DND-41 (cell line): ENCODE measurements around the gene LYSMD3.
A peak's percentile ranks its signal among the peaks of the same experiment; 100 is the strongest.

Source experiments
- ATAC-seq: fragments of 200-7000 bp; cut with Tn5 transposase; 3 replicates; pipeline ENCODE4 v1.9.1; 2021; ENCODE audit warnings: low read depth; ENCODE audit not compliant: insufficient read depth
- DNase-seq: peaks from one replicate; pipeline ENCODE4 v3.0.0-alpha.2; 2020
- H2AFZ ChIP-seq: 2 replicates; pipeline ENCODE4 v1.6.0; 2012; ENCODE audit warnings: low read depth, low read length
- H3K27ac ChIP-seq: 2 replicates; pipeline ENCODE4 v1.5.1; 2012; ENCODE audit warnings: low read length, inconsistent platforms
- H3K27me3 ChIP-seq: fragments of 200-600 bp; sonication (generic); 2 replicates; pipeline ENCODE4 v1.6.0; 2012; ENCODE audit warnings: low read length, mild to moderate bottlenecking, inconsistent platforms; ENCODE audit not compliant: insufficient read depth, poor library complexity
- H3K36me3 ChIP-seq: 2 replicates; pipeline ENCODE4 v1.5.1; 2012; ENCODE audit warnings: low read length, inconsistent platforms; ENCODE audit not compliant: insufficient read depth
- H3K4me1 ChIP-seq: 2 replicates; pipeline ENCODE4 v1.5.1; 2012; ENCODE audit warnings: mild to moderate bottlenecking, low read length; ENCODE audit not compliant: insufficient read depth
- H3K4me2 ChIP-seq: 2 replicates; pipeline ENCODE4 v1.6.0; 2012; ENCODE audit warnings: mild to moderate bottlenecking, moderate library complexity, low read length, inconsistent platforms; ENCODE audit not compliant: insufficient read depth
- H3K4me3 ChIP-seq, 2 experiments: fragments of 200-600 bp in 1 of 2; shearing (Covaris generic) in 1 of 2; 2 replicates each; pipeline ENCODE4 v1.5.1; 2012 to 2016; ENCODE audit warnings: inconsistent platforms in 2 of 2, low read length in 2 of 2, mild to moderate bottlenecking in 2 of 2, low read depth in 1 of 2, moderate library complexity in 1 of 2
- H3K79me2 ChIP-seq: 2 replicates; pipeline ENCODE4 v1.6.0; 2012; ENCODE audit warnings: low read length, inconsistent platforms; ENCODE audit not compliant: insufficient read depth
- H3K9ac ChIP-seq: 2 replicates; pipeline ENCODE4 v1.6.0; 2012; ENCODE audit warnings: low read depth, mild to moderate bottlenecking, inconsistent platforms, low read length, moderate library complexity
- H3K9me3 ChIP-seq: 2 replicates; pipeline ENCODE4 v1.5.1; 2012; ENCODE audit warnings: low read length, moderate library complexity, mild to moderate bottlenecking, inconsistent platforms; ENCODE audit not compliant: insufficient read depth, severe bottlenecking
- H4K20me1 ChIP-seq: 2 replicates; pipeline ENCODE4 v1.6.0; 2012; ENCODE audit warnings: low read length; ENCODE audit not compliant: insufficient read depth
- CTCF ChIP-seq: IDR thresholded peaks from 2 replicates; pipeline ENCODE4 v1.5.1; 2012; ENCODE audit warnings: borderline replicate concordance, low read length, moderate library complexity, mild to moderate bottlenecking; ENCODE audit not compliant: poor library complexity, severe bottlenecking; ENCODE audit errors: extremely low read depth
- EZH2 ChIP-seq: IDR thresholded peaks from 3 replicates; pipeline ENCODE4 v1.6.1; 2012; ENCODE audit warnings: borderline replicate concordance, low read depth, mild to moderate bottlenecking, moderate library complexity, low read length, inconsistent platforms; ENCODE audit not compliant: severe bottlenecking

Gene LYSMD3

DNA sequence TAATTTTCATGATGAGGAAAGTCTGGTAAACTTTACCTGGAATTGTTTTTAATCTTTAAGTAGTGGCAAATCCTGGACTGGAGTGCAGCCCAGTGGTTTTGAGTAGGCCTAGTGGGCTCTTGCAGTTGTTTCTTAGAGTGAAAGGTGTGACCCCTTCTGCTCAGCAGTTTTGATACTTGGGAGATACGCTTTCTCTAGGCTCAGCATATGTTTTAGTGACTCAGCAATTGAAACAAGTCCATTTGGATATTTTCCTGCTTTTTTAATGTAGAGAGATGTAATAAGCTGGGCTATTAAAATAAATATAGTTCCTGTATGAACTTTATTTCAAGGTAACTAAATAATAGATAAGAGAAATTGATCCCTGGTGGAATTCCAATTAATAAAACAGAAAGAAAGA, 48.7 kb downstream of the LYSMD3 start:
- ATAC-seq (no peak), DNase-seq (no peak)
- Histone ChIP-seq H3K79me2 (no peaks in the 10 kb centered on the region), H3K9ac (no peak overlapping the region), H3K4me1 (peaks cover 24% of the 10 kb centered on the region), H4K20me1 (no peaks in the 10 kb centered on the region), H3K4me2 (no peak overlapping the region), H3K27me3 (no peaks in the 10 kb centered on the region), H3K36me3 (peaks cover 6% of the 10 kb centered on the region; the same call in 1 of the 2 replicates), H2AFZ (no peak overlapping the region), H3K9me3 (no peaks in the 10 kb centered on the region), H3K27ac (no peak overlapping the region), H3K4me3 (no peak overlapping the region)
- TF ChIP-seq EZH2 (no peak), CTCF (no peak)

- H2AFZ ChIP-seq: no peak overlapping the region
- no peaks in the 10 kb centered on the region for H3K9me3 ChIP-seq
- no peaks in the 10 kb centered on the region for H3K36me3 ChIP-seq
- H3K27me3 ChIP-seq: no peaks in the 10 kb centered on the region
- DNase-seq (no peak), ATAC-seq (no peak)
- no peak overlapping the region for H3K4me2 ChIP-seq
- no peaks in the 10 kb centered on the region for H4K20me1 ChIP-seq
- no peak overlapping the region for H3K9ac ChIP-seq
- H3K4me1 ChIP-seq: peaks cover 33% of the 10 kb centered on the region
- H3K79me2 ChIP-seq: peaks cover 4% of the 10 kb centered on the region
- no peak overlapping the region for H3K27ac ChIP-seq
- H3K4me3 ChIP-seq: no peak overlapping the region
- TF ChIP-seq EZH2: no peak
- TF ChIP-seq CTCF: no peak
Observed at GRCh38 chr5:90479611-90480385, 49.6 kb downstream of the LYSMD3 start.

DNA sequence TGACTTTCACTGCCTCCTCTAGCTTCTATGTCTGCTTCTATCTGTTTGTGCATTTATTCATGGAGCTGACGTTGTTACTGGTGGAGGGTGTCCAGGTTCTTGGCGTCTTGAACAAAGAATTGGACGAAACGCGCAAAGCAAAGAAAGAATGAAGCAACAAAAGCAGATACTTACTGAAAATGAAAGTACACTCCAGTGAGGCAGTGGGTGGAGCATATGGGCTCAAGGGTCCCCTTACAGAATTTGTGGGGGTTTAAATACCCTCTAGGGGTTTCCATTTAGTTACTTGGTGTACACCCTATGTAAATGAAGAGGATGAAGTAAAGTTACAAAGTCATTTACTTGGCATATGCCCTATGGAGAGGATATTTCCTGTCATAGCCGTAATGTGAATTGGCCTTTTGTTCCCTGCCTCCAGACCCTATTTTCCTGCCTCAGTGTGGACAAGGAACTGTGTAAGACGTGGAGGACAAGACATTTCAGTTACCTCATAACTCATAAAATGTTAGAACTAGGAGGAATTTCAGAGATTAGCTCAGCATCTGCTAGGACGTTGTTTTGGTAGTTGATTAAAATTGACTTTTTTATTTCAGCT, 51.7 kb downstream of the LYSMD3 start:
- Histone ChIP-seq H3K36me3 (peaks cover 3% of the 10 kb centered on the region; the same call in 1 of the 2 replicates), H3K4me1 (peaks cover 42% of the 10 kb centered on the region), H4K20me1 (no peaks in the 10 kb centered on the region), H2AFZ (0 out of 2 replicates have a peak overlapping the region, but pooled peaks have one; percentile 10), H3K4me3 (no peak overlapping the region), H3K79me2 (peaks cover 22% of the 10 kb centered on the region), H3K4me2 (peak overlapping the region; percentile 80), H3K9me3 (no peaks in the 10 kb centered on the region), H3K27ac (no peak overlapping the region), H3K27me3 (no peaks in the 10 kb centered on the region), H3K9ac (no peak overlapping the region)
- TF ChIP-seq EZH2: no peak
- no peak for TF ChIP-seq CTCF
- ATAC-seq: no peak
- no peak for DNase-seq
